ENCODE results near the gene PIP5KL1. TPM values are rescaled to one million over a fixed set of nuclear protein-coding genes. Genes with fewer than 3 reads are reported as not detected.

PIP5KL1 gene
- 0.87 and 1.7 TPM in 2 replicates for total RNA-seq

GRCh38 chr9:127930231-127931091 lies at the start of gene PIP5KL1:
Gene PIP5KL1 (minus strand): TSS chr9:127930777. CDS start chr9:127930752, 25 bp downstream.

GRCh38 chr9:127937388-127938297 lies 7.1 kb upstream of the PIP5KL1 start, which contains the start of gene DPM2:
Gene DPM2 (minus strand): TSS chr9:127937854. CDS start chr9:127937820, 34 bp downstream.

GRCh38 chr9:127916720-127917581 lies 13.6 kb downstream of the PIP5KL1 start, which contains the start of gene ST6GALNAC4:
Gene ST6GALNAC4 (minus strand): TSS chr9:127917041. CDS start chr9:127916419, 622 bp downstream.

GRCh38 chr9:127899128-127899943 lies 31.2 kb downstream of the PIP5KL1 start, which contains the start of gene ST6GALNAC6:
Gene ST6GALNAC6 (minus strand): TSS chr9:127899603. CDS start chr9:127897981, 1,622 bp downstream.

GRCh38 chr9:127877566-127877998 lies 53.0 kb downstream of the PIP5KL1 start, which contains the start of gene AK1:
Gene AK1 (minus strand): TSS chr9:127877675. CDS start chr9:127874617, 3,058 bp downstream.

Other genes with a start within 250 kb of the PIP5KL1 start
- gene CFAP157, start 223.8 kb downstream of the PIP5KL1 start, total RNA-seq, result 0.09 TPM in 1 of 2 replicates, not detected in the other
- 15.6 and 20.7 TPM in 2 replicates for gene PTRH1, start 215.1 kb downstream of the PIP5KL1 start, total RNA-seq
- gene TTC16, start 214.7 kb downstream of the PIP5KL1 start, total RNA-seq, result not detected in 2 replicates
- gene TOR2A, start 195.5 kb downstream of the PIP5KL1 start, total RNA-seq, result 4.9 and 5.5 TPM in 2 replicates
- 51.5 and 72.8 TPM in 2 replicates for gene SH2D3C, start 152.1 kb downstream of the PIP5KL1 start, total RNA-seq
- gene CDK9, start 144.7 kb downstream of the PIP5KL1 start, total RNA-seq, result 81.1 and 86.7 TPM in 2 replicates
- gene FPGS, start 127.9 kb downstream of the PIP5KL1 start, total RNA-seq, result 43.0 and 50.4 TPM in 2 replicates
- gene ENG, start 76.1 kb downstream of the PIP5KL1 start, total RNA-seq, result 24.6 and 29.1 TPM in 2 replicates
- 17.0 and 17.6 TPM in 2 replicates for gene AK1, start 53.1 kb downstream of the PIP5KL1 start, total RNA-seq
- 36.9 and 41.7 TPM in 2 replicates for gene ST6GALNAC6, start 31.2 kb downstream of the PIP5KL1 start, total RNA-seq
- gene ST6GALNAC4, start 13.7 kb downstream of the PIP5KL1 start, total RNA-seq, result 25.5 and 29.6 TPM in 2 replicates
- gene DPM2, start 7.1 kb upstream of the PIP5KL1 start, total RNA-seq, result 10.7 and 14.7 TPM in 2 replicates
- gene EEIG1, start 50.2 kb upstream of the PIP5KL1 start, total RNA-seq, result 28.2 and 62.7 TPM in 2 replicates
- 9.5 TPM in 2 replicates for gene NAIF1, start 136.5 kb upstream of the PIP5KL1 start, total RNA-seq
- 25.3 and 48.5 TPM in 2 replicates for gene SLC25A25, start 137.5 kb upstream of the PIP5KL1 start, total RNA-seq
- gene PTGES2, start 197.0 kb upstream of the PIP5KL1 start, total RNA-seq, result 50.5 and 60.2 TPM in 2 replicates
- not detected in 2 replicates for gene LCN2, start 218.7 kb upstream of the PIP5KL1 start, total RNA-seq
- gene BBLN, start 229.5 kb upstream of the PIP5KL1 start, total RNA-seq, result 32.7 and 35.1 TPM in 2 replicates